G401.6 (cell line): Measurements from ENCODE around the gene PDGFB.

Experiments
- FAIRE-seq: peaks from 2 replicates; lab custom pipeline; 2012; peaks lifted over from hg19 to GRCh38; lab: Jason Lieb, UNC

Gene PDGFB

DNA sequence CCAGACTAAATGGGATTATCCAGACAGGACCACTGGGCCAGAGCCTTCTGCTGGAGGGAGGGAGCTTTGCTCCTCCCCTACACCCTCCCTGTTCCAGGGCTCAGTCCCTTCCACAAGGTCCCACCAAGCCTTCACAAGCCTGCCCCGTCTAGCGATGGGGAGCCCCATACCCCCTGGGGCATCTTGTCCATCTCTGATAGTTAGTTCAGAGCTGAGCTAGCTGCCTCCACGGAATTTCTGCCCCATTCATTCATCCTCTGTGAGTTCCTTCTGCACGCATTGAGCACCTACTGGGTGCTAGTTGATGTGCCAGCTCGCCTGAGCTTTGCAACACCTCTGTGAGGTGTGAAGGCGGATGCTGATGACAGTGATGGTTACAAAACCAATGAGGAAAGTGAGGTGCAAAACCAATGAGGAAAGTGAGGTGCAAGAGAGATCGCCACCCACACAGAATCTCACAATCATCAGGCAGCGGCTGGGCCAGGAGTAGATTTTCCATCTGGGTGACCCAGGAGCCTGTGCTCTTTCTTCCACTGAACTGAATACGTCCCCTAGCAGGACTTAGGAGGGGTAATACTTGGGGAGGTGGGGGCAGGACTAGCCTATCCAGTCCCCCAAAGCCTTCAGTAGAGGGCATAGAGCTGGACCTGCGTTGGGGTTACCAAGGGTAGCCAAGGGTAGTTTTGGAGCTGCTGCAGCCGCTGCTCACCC lies 70.8 kb downstream of the PDGFB start:
- FAIRE-seq = no peak
